SU-DHL-6 (cell line): Measurements from ENCODE around the gene RNF167.

ENCODE experiments used
- H2AFZ ChIP-seq: fragments of 200-600 bp; sonication (generic); 2 replicates; pipeline ENCODE4 v1.6.1; 2014; ENCODE audit warnings: low read depth, mild to moderate bottlenecking, moderate library complexity, mixed read lengths, antibody characterized with exemption, low read length; ENCODE audit not compliant: severe bottlenecking
- H3F3A ChIP-seq: fragments of 200-600 bp; shearing (Covaris generic); 2 replicates; pipeline ENCODE4 v1.6.0; 2016; ENCODE audit warnings: antibody characterized with exemption, mild to moderate bottlenecking; ENCODE audit not compliant: insufficient read depth
- H3K27ac ChIP-seq: fragments of 200-600 bp; sonication (generic); 2 replicates; pipeline ENCODE4 v1.5.1; 2016; ENCODE audit warnings: low read depth, mild to moderate bottlenecking, low read length, moderate library complexity, mixed read lengths
- H3K27me3 ChIP-seq: fragments of 200-600 bp; sonication (generic), shearing (Covaris generic); 2 replicates; pipeline ENCODE4 v1.6.0; 2014; ENCODE audit warnings: mild to moderate bottlenecking, low read length
- H3K36me3 ChIP-seq: fragments of 200-600 bp; sonication (generic); 2 replicates; pipeline ENCODE4 v1.6.1; 2014; ENCODE audit warnings: mild to moderate bottlenecking, low read length, mixed read lengths
- H3K4me2 ChIP-seq: fragments of 300-600, 200-600 bp; shearing (Covaris generic), sonication (generic); 2 replicates; pipeline ENCODE4 v1.6.0; 2014; ENCODE audit warnings: low read length, low read depth, mild to moderate bottlenecking; ENCODE audit not compliant: poor library complexity, severe bottlenecking
- H3K4me3 ChIP-seq: fragments of 200-600 bp; sonication (generic); 2 replicates; pipeline ENCODE4 v1.5.1; 2014; ENCODE audit warnings: antibody characterized with exemption, low read length, mild to moderate bottlenecking, mixed read lengths; ENCODE audit not compliant: insufficient read depth, poor library complexity, severe bottlenecking
- H3K79me2 ChIP-seq: fragments of 200-600 bp; sonication (generic); 2 replicates; pipeline ENCODE4 v1.6.1; 2014; ENCODE audit warnings: mild to moderate bottlenecking, low read length, moderate library complexity; ENCODE audit not compliant: insufficient read depth
- H3K9ac ChIP-seq: fragments of 200-600 bp; sonication (generic); 2 replicates; pipeline ENCODE4 v1.7.0; 2014; ENCODE audit warnings: mild to moderate bottlenecking, low read length
- H3K9me2 ChIP-seq: fragments of 200-600 bp; sonication (generic); replicated peaks from 2 replicates; pipeline ENCODE4 v1.6.1; 2014; ENCODE audit warnings: low read length; ENCODE audit not compliant: insufficient read depth
- H3K9me3 ChIP-seq: fragments of 200-600 bp; sonication (generic); 2 replicates; pipeline ENCODE4 v1.6.1; 2014; ENCODE audit warnings: low read length, mixed read lengths; ENCODE audit not compliant: insufficient read depth
- H4K20me1 ChIP-seq: fragments of 200-600 bp; sonication (generic); 2 replicates; pipeline ENCODE4 v1.6.1; 2014; ENCODE audit warnings: low read depth, mild to moderate bottlenecking, antibody characterized with exemption, low read length, moderate library complexity, mixed read lengths
- EZH2phosphoT487 ChIP-seq: fragments of 200-600 bp; sonication (generic), shearing (Covaris generic); conservative IDR thresholded peaks from 2 replicates; pipeline ENCODE4 v1.6.1; 2018; ENCODE audit warnings: mild to moderate bottlenecking, antibody characterized with exemption, low read length, moderate library complexity, mixed read lengths
- TF ChIP-seq, protein P1 (sequence below): fragments of 200-600 bp; sonication (generic); IDR thresholded peaks from one replicate; pipeline ENCODE4 v1.5.1; 2017; ENCODE audit warnings: antibody characterized with exemption, mild to moderate bottlenecking, low read length, moderate library complexity; ENCODE audit not compliant: insufficient read depth, poor library complexity, severe bottlenecking

Gene RNF167

DNA sequence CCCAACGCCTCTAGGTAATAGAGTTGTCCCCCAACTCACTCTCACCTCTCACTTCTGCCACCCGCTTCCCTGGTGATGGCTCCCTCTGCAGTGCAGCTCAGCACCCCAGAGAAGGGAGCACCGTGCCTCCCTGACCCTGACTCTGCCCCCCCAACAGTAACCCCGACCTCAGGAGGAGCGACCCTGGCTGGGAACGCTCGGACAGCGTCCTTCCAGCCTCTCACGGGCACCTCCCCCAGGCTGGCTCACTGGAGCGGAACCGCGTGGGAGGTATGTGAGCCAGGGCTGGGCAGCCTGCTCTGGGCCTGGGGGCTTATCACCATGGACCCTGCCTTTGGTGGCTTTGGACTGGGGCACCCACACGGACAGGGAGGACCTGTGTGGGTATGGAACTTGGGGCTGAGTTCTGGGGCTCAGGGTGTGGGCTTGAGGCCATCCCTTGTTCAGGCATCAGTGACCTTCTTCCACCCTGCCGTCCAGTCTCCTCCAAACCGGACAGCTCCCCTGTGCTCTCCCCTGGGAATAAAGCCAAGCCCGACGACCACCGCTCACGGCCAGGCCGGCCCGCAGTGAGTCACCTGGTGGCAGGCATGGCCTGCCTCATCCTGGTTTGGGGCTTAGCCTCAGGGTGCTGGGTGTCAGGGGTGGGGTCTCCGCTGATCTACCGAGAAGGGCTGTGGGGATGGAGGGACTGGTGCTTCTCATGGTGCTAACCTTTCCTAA, 47.4 kb upstream of the RNF167 start:
- Histone ChIP-seq H3K36me3 (no peaks in the 10 kb centered on the region), H3K9me2 (no peaks in the 10 kb centered on the region), H3K4me3 (no peak overlapping the region), H3K4me2 (no peak overlapping the region), H3K9ac (no peak overlapping the region), H3K27me3 (no peaks in the 10 kb centered on the region), H3K9me3 (no peaks in the 10 kb centered on the region), H3K79me2 (no peaks in the 10 kb centered on the region), H4K20me1 (no peaks in the 10 kb centered on the region), H2AFZ (no peak overlapping the region), H3K27ac (no peak overlapping the region), H3F3A (no peaks in the 10 kb centered on the region)
- TF ChIP-seq EZH2phosphoT487: no peak

DNA sequence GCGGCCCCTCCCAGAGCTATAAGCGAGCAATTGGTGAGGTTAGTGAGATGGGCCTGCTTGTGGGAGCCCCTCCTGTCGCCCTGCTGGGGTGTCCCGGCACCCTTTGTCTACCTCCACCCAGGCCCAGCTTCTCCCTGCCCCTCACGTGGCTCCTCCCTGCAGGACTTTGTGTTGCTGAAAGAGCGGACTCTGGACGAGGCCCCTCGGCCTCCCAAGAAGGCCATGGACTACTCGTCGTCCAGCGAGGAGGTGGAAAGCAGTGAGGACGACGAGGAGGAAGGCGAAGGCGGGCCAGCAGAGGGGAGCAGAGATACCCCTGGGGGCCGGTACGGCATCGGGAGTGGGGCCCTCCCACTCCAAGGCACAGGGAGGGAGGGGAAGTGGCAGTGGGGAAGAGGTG, 46.8 kb upstream of the RNF167 start:
- no peaks in the 10 kb centered on the region for H3K79me2 ChIP-seq
- H3F3A ChIP-seq: peaks cover 2% of the 10 kb centered on the region; the same call in 1 of the 2 replicates
- TF ChIP-seq, protein P1, sequence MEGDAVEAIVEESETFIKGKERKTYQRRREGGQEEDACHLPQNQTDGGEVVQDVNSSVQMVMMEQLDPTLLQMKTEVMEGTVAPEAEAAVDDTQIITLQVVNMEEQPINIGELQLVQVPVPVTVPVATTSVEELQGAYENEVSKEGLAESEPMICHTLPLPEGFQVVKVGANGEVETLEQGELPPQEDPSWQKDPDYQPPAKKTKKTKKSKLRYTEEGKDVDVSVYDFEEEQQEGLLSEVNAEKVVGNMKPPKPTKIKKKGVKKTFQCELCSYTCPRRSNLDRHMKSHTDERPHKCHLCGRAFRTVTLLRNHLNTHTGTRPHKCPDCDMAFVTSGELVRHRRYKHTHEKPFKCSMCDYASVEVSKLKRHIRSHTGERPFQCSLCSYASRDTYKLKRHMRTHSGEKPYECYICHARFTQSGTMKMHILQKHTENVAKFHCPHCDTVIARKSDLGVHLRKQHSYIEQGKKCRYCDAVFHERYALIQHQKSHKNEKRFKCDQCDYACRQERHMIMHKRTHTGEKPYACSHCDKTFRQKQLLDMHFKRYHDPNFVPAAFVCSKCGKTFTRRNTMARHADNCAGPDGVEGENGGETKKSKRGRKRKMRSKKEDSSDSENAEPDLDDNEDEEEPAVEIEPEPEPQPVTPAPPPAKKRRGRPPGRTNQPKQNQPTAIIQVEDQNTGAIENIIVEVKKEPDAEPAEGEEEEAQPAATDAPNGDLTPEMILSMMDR: no peak
- no peak for TF ChIP-seq EZH2phosphoT487
- H3K27ac ChIP-seq: no peak overlapping the region
- no peak overlapping the region for H2AFZ ChIP-seq
- no peak overlapping the region for H3K4me3 ChIP-seq
- H3K4me2 ChIP-seq: no peak overlapping the region
- H4K20me1 ChIP-seq: no peaks in the 10 kb centered on the region
- no peaks in the 10 kb centered on the region for H3K9me3 ChIP-seq
- no peaks in the 10 kb centered on the region for H3K9me2 ChIP-seq
- H3K9ac ChIP-seq: no peak overlapping the region
- no peaks in the 10 kb centered on the region for H3K27me3 ChIP-seq
- no peaks in the 10 kb centered on the region for H3K36me3 ChIP-seq

DNA sequence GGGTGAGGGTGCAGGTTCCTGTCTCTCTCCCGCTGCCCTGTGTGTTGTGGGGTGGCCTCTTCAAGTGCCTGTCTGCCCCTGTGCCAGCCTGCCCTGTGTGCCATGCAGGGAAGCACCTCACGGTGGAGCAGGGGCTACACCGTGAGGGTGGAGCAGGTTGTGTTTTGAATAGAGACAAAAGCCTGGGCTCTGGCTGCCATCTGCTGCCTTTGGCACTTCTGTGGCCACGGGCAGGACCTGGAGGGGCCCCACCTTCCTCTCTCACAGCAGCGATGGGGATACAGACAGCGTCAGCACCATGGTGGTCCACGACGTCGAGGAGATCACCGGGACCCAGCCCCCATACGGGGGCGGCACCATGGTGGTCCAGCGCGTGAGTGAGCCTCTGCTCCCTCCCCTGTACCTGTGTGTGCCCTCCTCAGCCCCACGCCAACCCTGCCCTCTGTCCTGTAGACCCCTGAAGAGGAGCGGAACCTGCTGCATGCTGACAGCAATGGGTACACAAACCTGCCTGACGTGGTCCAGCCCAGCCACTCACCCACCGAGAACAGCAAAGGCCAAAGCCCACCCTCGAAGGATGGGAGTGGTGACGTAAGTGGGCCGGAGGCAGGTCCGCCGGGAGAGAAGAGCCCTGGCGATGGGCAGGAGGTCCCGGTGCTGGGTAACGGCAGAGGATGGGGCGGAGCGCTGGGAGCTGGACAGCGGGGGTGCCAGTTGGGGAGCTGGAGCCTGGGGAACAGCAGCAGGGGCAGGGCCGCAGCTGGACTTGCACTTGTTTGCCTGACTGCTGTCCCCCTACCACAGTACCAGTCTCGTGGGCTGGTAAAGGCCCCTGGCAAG, 46.1 kb upstream of the RNF167 start:
- Histone ChIP-seq H2AFZ (no peak overlapping the region), H3F3A (peaks cover 5% of the 10 kb centered on the region; the same call in 1 of the 2 replicates), H3K79me2 (no peaks in the 10 kb centered on the region), H3K36me3 (no peaks in the 10 kb centered on the region), H3K9ac (no peak overlapping the region), H3K27me3 (no peaks in the 10 kb centered on the region), H3K9me2 (no peaks in the 10 kb centered on the region), H3K4me3 (no peak overlapping the region), H3K9me3 (no peaks in the 10 kb centered on the region), H4K20me1 (no peaks in the 10 kb centered on the region), H3K4me2 (no peak overlapping the region), H3K27ac (no peak overlapping the region)
- TF ChIP-seq, protein P1: no peak

DNA sequence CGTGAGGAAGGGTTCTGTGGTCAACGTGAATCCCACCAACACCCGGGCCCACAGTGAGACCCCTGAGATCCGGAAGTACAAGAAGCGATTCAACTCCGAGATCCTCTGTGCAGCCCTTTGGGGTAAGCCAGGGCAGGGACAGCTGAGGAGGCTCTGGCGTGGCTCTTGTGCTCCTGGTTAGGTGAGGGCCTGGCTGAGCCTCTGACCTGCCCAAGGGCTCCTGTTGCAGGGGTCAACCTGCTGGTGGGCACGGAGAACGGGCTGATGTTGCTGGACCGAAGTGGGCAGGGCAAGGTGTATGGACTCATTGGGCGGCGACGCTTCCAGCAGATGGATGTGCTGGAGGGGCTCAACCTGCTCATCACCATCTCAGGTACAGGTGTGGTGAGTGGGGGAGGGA, 44.9 kb upstream of the RNF167 start:
- Histone ChIP-seq H3K27ac (no peak overlapping the region), H4K20me1 (no peaks in the 10 kb centered on the region), H3K79me2 (no peaks in the 10 kb centered on the region), H3K4me3 (no peak overlapping the region), H3K9me2 (no peaks in the 10 kb centered on the region), H2AFZ (no peak overlapping the region), H3K9ac (no peak overlapping the region), H3K4me2 (no peak overlapping the region), H3K27me3 (no peaks in the 10 kb centered on the region), H3F3A (peaks cover 5% of the 10 kb centered on the region; the same call in 1 of the 2 replicates), H3K9me3 (no peaks in the 10 kb centered on the region), H3K36me3 (no peaks in the 10 kb centered on the region)
- TF ChIP-seq, protein P1: no peak
- no peak for TF ChIP-seq EZH2phosphoT487
